WTC11 (cell line): ENCODE data around the gene ANO4.

Source experiments
- GABPB1 ChIP-seq: sonication (generic); formaldehyde crosslinking; IDR thresholded peaks from 2 replicates; pipeline ENCODE4 v1.8.1; 2023; ENCODE audit warnings: mild to moderate bottlenecking, missing genetic modification reagents
- NR1H2 ChIP-seq: sonication (generic); formaldehyde crosslinking; IDR thresholded peaks from 2 replicates; pipeline ENCODE4 v1.9.0; 2021; ENCODE audit warnings: mild to moderate bottlenecking, moderate library complexity, missing genetic modification reagents
- TF ChIP-seq, protein P1 (sequence below): sonication (generic); formaldehyde crosslinking; IDR thresholded peaks from 2 replicates; pipeline ENCODE4 v1.8.1; 2022; ENCODE audit warnings: mild to moderate bottlenecking, moderate library complexity, missing genetic modification reagents
- TF ChIP-seq, protein P2 (sequence below): sonication (generic); formaldehyde crosslinking; conservative IDR thresholded peaks from 2 replicates; pipeline ENCODE4 v1.8.1; 2022; ENCODE audit warnings: mild to moderate bottlenecking, missing genetic modification reagents

DNA sequence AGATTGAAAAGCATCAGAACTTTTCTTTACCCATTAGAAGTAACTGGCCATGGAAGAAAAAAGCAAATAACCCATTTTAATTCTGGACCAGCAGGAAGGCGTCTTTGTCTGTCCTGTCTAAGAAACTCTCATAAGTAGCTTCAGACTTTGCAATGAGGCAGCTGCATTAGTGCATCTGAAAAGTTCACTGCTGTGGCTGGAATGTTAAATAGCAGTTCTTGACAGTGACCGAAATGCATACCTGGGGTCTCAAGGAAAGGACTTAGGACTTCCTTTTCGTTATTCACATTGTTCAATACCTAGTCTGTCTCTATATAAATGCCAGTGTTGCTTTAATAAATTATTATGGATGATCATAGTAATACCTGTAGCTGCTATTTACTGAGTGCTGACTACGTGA, 125.9 kb downstream of the ANO4 start:
- TF ChIP-seq, protein P1, sequence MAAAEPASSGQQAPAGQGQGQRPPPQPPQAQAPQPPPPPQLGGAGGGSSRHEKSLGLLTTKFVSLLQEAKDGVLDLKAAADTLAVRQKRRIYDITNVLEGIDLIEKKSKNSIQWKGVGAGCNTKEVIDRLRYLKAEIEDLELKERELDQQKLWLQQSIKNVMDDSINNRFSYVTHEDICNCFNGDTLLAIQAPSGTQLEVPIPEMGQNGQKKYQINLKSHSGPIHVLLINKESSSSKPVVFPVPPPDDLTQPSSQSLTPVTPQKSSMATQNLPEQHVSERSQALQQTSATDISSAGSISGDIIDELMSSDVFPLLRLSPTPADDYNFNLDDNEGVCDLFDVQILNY (CRISPR knock-in tag) = no peak
- TF ChIP-seq GABPB1 (CRISPR knock-in tag) = no peak
- no peak for TF ChIP-seq NR1H2 (CRISPR knock-in tag)
- TF ChIP-seq, protein P2, sequence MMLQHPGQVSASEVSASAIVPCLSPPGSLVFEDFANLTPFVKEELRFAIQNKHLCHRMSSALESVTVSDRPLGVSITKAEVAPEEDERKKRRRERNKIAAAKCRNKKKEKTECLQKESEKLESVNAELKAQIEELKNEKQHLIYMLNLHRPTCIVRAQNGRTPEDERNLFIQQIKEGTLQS (CRISPR knock-in tag) = no peak
